ENCODE results near the gene SYNE2. TPM values are rescaled to one million over a fixed set of nuclear protein-coding genes. Genes with fewer than 3 reads are reported as not detected.

Gene SYNE2
- total RNA-seq, 1 donor from 2014 or later, result 5.7 TPM

GRCh38 chr14:64233531-64234190, 380.9 kb downstream of the SYNE2 start:
- no peak overlapping the region for H3K27ac Mint-ChIP-seq (ENCODE audit: unreplicated experiment)
- peaks cover 20% of the 10 kb centered on the region for H3K4me1 Mint-ChIP-seq (ENCODE audit: low read depth, unreplicated experiment)

DNA sequence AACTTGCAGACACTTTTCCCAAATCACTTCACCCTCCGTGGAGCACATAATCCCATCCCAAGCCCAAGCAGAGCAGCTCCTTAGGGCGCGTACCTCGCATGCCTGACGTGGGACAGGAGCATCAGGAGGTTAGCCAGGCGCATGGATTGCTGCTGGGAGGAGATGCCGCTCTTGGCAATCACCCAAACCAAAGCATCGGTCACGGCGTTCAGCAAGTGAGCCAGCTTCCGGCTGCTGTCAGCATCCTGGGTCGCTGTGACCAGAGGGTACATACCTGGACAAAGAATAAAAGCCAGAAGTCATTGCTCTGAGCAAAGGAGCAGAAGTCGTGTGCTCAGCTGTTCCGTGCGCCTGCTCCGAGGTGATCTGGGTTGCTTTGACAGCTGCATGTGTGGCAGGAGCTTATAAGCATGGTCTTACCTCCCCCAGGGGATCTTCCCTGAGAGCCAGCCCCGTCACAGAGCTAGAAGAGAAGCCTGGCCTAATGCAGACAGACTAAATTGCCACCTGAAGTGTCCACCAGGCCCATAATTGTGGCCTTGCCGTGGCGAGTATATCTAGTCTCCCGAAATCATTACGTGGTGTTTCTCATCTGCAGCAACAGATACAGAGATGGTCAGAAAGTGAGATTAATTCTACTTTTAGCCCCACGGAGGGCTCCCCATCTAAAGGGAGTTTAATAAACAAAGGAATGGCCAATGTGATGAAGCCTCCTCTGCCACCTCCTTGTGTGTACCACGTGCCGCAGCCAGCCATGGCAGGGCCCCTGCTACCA, 382.3 kb downstream of the SYNE2 start:
- no peak overlapping the region for H3K4me3 ChIP-seq (ENCODE audit: insufficient read depth, low read depth, low read length)
- Mint-ChIP-seq H3K9me3 (ENCODE audit: unreplicated experiment) (no peaks in the 10 kb centered on the region), H3K4me1 (ENCODE audit: low read depth, unreplicated experiment) (peaks cover 20% of the 10 kb centered on the region), H3K27me3 (ENCODE audit: low read depth, unreplicated experiment) (peaks cover 19% of the 10 kb centered on the region), H3K36me3 (ENCODE audit: low read depth, unreplicated experiment) (no peaks in the 10 kb centered on the region), H3K4me3 (ENCODE audit: unreplicated experiment) (no peak overlapping the region), H3K27ac (ENCODE audit: unreplicated experiment) (no peak overlapping the region)
- H3K9me3 ChIP-seq (ENCODE audit: insufficient read depth, low read depth, low read length), result no peaks in the 10 kb centered on the region
- DNase-seq (ENCODE audit: low read depth), result peak; percentile 61
- no peaks in the 10 kb centered on the region for H3K79me2 ChIP-seq (ENCODE audit: insufficient read depth, low read length)
- H3K9ac ChIP-seq (ENCODE audit: low read length), result no peak overlapping the region
- H3K27ac ChIP-seq (ENCODE audit: low read depth, low read length), result no peak overlapping the region
- peaks cover 6% of the 10 kb centered on the region for H4K20me1 ChIP-seq (ENCODE audit: insufficient read depth, low read length)
- H3K4me2 ChIP-seq (ENCODE audit: low read length), result peak overlapping the region; percentile 11
- TF ChIP-seq CTCF (IDR thresholded peaks at IDR 0.05; ENCODE audit: insufficient read depth, low read depth, low read length) (no peak), EZH2 (IDR thresholded peaks at IDR 0.05; ENCODE audit: insufficient read depth, low read length) (no peak)
- no peaks in the 10 kb centered on the region for H3K36me3 ChIP-seq (ENCODE audit: insufficient read depth, low read length)
- H3K4me1 ChIP-seq (ENCODE audit: insufficient read depth, low read length), result peaks cover 32% of the 10 kb centered on the region
- no peak for FAIRE-seq
- peaks cover 19% of the 10 kb centered on the region for H3K27me3 ChIP-seq (ENCODE audit: insufficient read depth, low read length)
- H2AFZ ChIP-seq (ENCODE audit: low read depth, low read length), result no peak overlapping the region

More at GRCh38 chr14:64233531-64234190, 380.9 kb downstream of the SYNE2 start:
- Histone ChIP-seq H3K27ac (ENCODE audit: low read depth, low read length) (no peak overlapping the region), H3K27me3 (ENCODE audit: insufficient read depth, low read length) (peaks cover 18% of the 10 kb centered on the region), H3K79me2 (ENCODE audit: insufficient read depth, low read length) (no peaks in the 10 kb centered on the region), H3K4me2 (ENCODE audit: low read length) (no peak overlapping the region), H3K9me3 (ENCODE audit: insufficient read depth, low read depth, low read length) (no peaks in the 10 kb centered on the region), H3K9ac (ENCODE audit: low read length) (no peak overlapping the region), H2AFZ (ENCODE audit: low read depth, low read length) (no peak overlapping the region), H3K4me3 (ENCODE audit: insufficient read depth, low read depth, low read length) (no peak overlapping the region), H3K36me3 (ENCODE audit: insufficient read depth, low read length) (no peaks in the 10 kb centered on the region), H3K4me1 (ENCODE audit: insufficient read depth, low read length) (peaks cover 32% of the 10 kb centered on the region), H4K20me1 (ENCODE audit: insufficient read depth, low read length) (peaks cover 6% of the 10 kb centered on the region)
- Mint-ChIP-seq H3K36me3 (ENCODE audit: low read depth, unreplicated experiment) (no peaks in the 10 kb centered on the region), H3K4me3 (ENCODE audit: unreplicated experiment) (no peak overlapping the region), H3K27me3 (ENCODE audit: low read depth, unreplicated experiment) (peaks cover 14% of the 10 kb centered on the region), H3K9me3 (ENCODE audit: unreplicated experiment) (no peaks in the 10 kb centered on the region)
- DNase-seq (ENCODE audit: low read depth), result no peak
- no peak for FAIRE-seq
- TF ChIP-seq EZH2 (IDR thresholded peaks at IDR 0.05; ENCODE audit: insufficient read depth, low read length) (no peak), CTCF (IDR thresholded peaks at IDR 0.05; ENCODE audit: insufficient read depth, low read depth, low read length) (no peak)

All from astrocyte (in vitro differentiated cells and primary cell).